Measurements from ENCODE around the gene CDK15. TPM values are rescaled to one million over a fixed set of nuclear protein-coding genes. Genes with fewer than 3 reads are reported as not detected.
"Not testable (repeated sequence)": the region's sequence is repeated elsewhere in the genome, so short reads cannot be mapped to it uniquely, and the experiment has no call there.

Gene CDK15
- total RNA-seq, 2 donors from 2014 or later, result 1.5 to 8.3 TPM

DNA sequence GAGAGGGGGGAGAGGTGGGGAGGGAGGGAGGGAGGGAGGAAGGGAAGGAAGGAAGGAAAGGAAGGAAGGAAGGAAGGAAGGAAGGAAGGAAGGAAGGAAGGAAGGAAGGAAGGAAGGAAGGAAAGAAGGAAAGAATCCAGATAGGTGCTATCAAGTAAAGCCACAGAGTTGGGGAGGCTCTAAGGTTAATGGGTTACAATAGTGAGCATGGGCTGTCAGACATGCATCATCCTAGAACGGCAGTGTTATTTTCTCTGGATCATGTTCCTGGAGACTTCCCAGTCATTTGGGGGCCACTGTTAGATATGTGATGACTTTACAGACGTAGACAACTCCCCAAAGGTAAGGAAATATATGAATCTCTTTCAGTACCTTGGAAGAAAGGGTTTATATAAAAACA is 31.1 kb downstream of the CDK15 start:
- Histone ChIP-seq H3K4me1 (ENCODE audit: control insufficient read depth in 1 of 2, low read depth in 2 of 2) (peaks cover 0 to 4% of the 10 kb centered on the region in 2 donors), H3K27me3 (replicated peaks; ENCODE audit: insufficient read depth) (no peaks in the 10 kb centered on the region), H3K27ac (no peak overlapping the region), H3K36me3 (no peaks in the 10 kb centered on the region), H3K4me3 (no peak overlapping the region), H3K9me3 (no peaks in the 10 kb centered on the region)
- TF ChIP-seq, protein P1, sequence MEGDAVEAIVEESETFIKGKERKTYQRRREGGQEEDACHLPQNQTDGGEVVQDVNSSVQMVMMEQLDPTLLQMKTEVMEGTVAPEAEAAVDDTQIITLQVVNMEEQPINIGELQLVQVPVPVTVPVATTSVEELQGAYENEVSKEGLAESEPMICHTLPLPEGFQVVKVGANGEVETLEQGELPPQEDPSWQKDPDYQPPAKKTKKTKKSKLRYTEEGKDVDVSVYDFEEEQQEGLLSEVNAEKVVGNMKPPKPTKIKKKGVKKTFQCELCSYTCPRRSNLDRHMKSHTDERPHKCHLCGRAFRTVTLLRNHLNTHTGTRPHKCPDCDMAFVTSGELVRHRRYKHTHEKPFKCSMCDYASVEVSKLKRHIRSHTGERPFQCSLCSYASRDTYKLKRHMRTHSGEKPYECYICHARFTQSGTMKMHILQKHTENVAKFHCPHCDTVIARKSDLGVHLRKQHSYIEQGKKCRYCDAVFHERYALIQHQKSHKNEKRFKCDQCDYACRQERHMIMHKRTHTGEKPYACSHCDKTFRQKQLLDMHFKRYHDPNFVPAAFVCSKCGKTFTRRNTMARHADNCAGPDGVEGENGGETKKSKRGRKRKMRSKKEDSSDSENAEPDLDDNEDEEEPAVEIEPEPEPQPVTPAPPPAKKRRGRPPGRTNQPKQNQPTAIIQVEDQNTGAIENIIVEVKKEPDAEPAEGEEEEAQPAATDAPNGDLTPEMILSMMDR (IDR thresholded peaks at IDR 0.05), result no peak
- DNase-seq (ENCODE audit: low spot score) (no peak), ATAC-seq (ENCODE audit: insufficient number of reproducible peaks, low FRiP score, low read depth) (no peak)

DNA sequence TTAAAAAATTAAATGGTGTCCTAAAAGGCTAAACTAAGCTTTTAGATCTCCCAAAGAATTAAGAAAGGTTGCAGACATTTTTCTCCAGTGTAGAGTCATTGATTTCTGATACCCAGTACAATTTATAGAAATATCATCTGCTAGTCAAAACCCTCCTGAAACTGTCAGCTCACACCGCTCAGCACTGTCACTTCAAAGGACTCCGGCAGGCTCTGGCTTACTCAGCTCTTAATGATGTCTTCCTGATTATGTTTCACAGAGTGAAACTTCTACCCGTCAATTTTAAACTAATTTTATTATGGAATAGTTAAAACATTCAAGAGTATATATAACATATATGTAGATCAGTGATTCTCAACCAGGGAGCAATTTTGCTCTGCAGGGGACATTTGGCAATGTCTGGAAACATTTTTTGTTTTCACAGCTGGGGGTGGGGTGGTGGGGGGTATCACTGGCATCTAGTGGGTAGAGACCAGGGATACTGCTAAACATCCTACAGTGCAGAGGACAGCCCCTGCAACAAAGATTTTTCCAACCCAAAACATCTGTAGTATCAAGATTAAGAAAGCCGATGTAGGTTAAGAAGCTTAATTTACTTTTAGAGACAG is 31.6 kb downstream of the CDK15 start:
- DNase-seq (ENCODE audit: low spot score), result no peak
- H3K4me3 ChIP-seq, result no peak overlapping the region
- TF ChIP-seq, protein P1 (IDR thresholded peaks at IDR 0.05), result no peak
- peaks cover 0 to 8% of the 10 kb centered on the region in 2 donors for H3K4me1 ChIP-seq (ENCODE audit: control insufficient read depth in 1 of 2, low read depth in 2 of 2)
- H3K27me3 ChIP-seq (replicated peaks; ENCODE audit: insufficient read depth), result no peaks in the 10 kb centered on the region
- ATAC-seq (ENCODE audit: insufficient number of reproducible peaks, low FRiP score, low read depth), result no peak
- H3K27ac ChIP-seq, result no peak overlapping the region
- no peaks in the 10 kb centered on the region for H3K9me3 ChIP-seq
- no peaks in the 10 kb centered on the region for H3K36me3 ChIP-seq

DNA sequence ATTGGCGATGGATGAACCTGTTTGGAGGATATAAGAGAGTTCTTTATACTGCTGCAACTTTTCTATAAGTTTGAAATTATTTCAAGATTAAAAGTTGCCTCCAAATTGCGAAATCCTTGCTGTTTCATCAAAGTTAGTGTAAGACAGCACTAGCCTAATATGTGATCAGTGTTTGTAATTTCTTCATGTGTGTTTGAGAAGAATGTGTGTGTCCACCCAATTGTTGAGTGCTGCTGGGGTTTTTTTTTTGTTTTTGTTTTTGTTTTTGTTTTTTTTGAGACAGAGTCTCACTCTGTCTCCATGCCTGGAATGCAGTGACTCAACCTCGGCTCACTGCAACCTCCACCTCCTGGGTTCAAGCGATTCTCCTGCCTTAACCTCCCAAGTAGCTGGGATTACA is 33.4 kb downstream of the CDK15 start:
- Histone ChIP-seq H3K36me3 (no peaks in the 10 kb centered on the region), H3K27ac (no peak overlapping the region), H3K4me1 (ENCODE audit: control insufficient read depth in 1 of 2, low read depth in 2 of 2) (peaks cover 0 to 9% of the 10 kb centered on the region in 2 donors), H3K9me3 (no peaks in the 10 kb centered on the region), H3K27me3 (replicated peaks; ENCODE audit: insufficient read depth) (no peaks in the 10 kb centered on the region), H3K4me3 (no peak overlapping the region)
- DNase-seq (ENCODE audit: low spot score) (no peak), ATAC-seq (ENCODE audit: insufficient number of reproducible peaks, low FRiP score, low read depth) (no peak)
- TF ChIP-seq, protein P1 (IDR thresholded peaks at IDR 0.05), result no peak

DNA sequence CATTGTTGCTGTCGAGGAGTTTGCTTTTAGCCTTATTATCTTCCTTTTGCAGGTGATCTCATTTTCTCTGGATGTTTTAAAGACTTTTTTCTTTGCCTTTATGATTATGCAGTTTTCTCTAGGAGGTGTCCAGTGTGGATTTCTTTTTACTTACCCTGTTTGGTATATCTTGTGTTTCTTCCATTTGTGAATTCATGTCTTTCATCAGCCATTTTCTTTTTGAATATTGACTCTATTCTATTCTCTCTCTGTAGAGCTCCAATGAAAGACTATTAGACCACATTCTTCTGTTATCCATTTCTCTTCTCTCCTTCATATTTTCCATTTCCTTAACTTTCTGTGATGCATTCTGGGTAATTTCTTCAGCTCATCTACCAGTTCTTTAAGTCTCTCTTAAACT is 34.4 kb downstream of the CDK15 start:
- DNase-seq (ENCODE audit: low spot score) (no peak), ATAC-seq (ENCODE audit: insufficient number of reproducible peaks, low FRiP score, low read depth) (no peak)
- Histone ChIP-seq H3K4me3 (no peak overlapping the region), H3K9me3 (no peaks in the 10 kb centered on the region), H3K27ac (no peak overlapping the region), H3K27me3 (replicated peaks; ENCODE audit: insufficient read depth) (no peaks in the 10 kb centered on the region), H3K36me3 (no peaks in the 10 kb centered on the region), H3K4me1 (ENCODE audit: control insufficient read depth in 1 of 2, low read depth in 2 of 2) (peaks cover 0 to 9% of the 10 kb centered on the region in 2 donors)
- TF ChIP-seq, protein P1 (IDR thresholded peaks at IDR 0.05), result no peak

DNA sequence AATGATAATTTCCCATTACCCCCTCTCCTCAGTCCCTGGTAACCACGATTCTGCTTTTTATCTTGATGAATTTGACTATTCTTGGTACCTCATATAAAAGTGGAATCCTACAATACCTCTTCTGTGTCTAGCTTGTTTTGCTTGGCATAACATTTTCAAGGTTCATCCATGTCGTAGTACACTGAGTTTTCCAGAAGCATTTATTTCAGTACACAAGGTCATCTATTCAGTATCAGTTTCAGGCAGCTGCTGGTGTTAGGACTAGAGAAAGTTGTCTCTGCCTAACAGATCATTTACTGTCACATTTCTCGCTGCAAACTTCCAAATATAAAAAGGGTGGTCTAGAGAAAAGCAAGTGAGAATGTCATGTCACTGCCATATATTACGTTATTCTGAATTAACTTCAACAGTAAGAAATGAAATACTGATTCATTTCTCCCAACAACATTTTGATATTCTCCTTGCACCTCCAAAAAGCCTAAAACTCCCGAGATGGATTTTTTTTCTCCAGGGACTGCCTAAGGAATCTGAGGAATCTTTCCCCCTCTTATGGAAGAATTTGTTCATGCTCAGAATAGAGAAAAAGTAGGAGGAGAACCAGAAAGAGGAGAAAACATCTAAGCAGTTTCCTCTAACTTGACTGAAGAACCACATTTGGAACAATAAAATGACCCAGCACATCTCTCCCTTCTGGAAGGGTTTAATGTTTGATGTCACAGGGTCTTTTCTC is 36.0 kb downstream of the CDK15 start:
- ATAC-seq (ENCODE audit: insufficient number of reproducible peaks, low FRiP score, low read depth) (no peak), DNase-seq (ENCODE audit: low spot score) (no peak)
- no peak overlapping the region for H3K4me3 ChIP-seq
- no peaks in the 10 kb centered on the region for H3K9me3 ChIP-seq
- TF ChIP-seq, protein P1 (IDR thresholded peaks at IDR 0.05), result no peak
- H3K27me3 ChIP-seq (replicated peaks; ENCODE audit: insufficient read depth), result no peaks in the 10 kb centered on the region
- peaks cover 0 to 15% of the 10 kb centered on the region in 2 donors for H3K4me1 ChIP-seq (ENCODE audit: control insufficient read depth in 1 of 2, low read depth in 2 of 2)
- no peaks in the 10 kb centered on the region for H3K36me3 ChIP-seq
- peak overlapping the region; percentile 39 to 62 for H3K27ac ChIP-seq

DNA sequence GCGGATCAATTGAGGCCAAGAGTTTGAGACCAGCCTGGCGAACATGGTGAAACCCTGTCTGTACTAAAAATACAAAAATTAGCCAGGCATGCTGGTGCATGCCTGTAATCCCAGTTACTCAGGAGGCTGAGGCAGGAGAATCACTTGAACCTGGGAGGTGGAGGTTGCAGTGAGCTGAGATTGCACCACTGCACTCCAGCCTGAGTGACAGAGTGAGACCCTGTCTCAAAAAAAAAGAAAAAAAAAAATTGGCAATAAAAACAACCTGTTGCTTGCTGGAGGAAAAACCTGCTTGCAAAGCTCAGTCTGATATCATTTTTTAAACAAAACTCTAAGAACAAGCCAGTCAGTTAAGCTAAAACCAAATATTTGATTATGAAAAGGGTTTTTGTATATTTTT is 38.6 kb downstream of the CDK15 start:
- H3K27me3 ChIP-seq (replicated peaks; ENCODE audit: insufficient read depth); ATAC-seq (ENCODE audit: insufficient number of reproducible peaks, low FRiP score, low read depth): not testable (repeated sequence)

More for the DNA sequence above, 38.6 kb downstream of the CDK15 start:
- H3K4me1 ChIP-seq (ENCODE audit: control insufficient read depth in 1 of 2, low read depth in 2 of 2), result peaks cover 0 to 15% of the 10 kb centered on the region in 2 donors
- not testable (repeated sequence) for H3K27ac ChIP-seq; H3K4me3 ChIP-seq; H3K9me3 ChIP-seq; H3K36me3 ChIP-seq; DNase-seq (ENCODE audit: low spot score)

Measured in thoracic aorta (tissue), 2 donors.